GM19395 (cell line): ENCODE data around the gene LGI4.
A peak's percentile ranks its signal among the peaks of the same experiment; 100 is the strongest.

Source experiments
- ATAC-seq: cut with Tn5 transposase; IDR thresholded peaks from one replicate; pipeline ENCODE4 v1.9.1; 2021; ENCODE audit warnings: mild to moderate bottlenecking, moderate library complexity; ENCODE audit not compliant: unreplicated experiment

LGI4 gene

DNA sequence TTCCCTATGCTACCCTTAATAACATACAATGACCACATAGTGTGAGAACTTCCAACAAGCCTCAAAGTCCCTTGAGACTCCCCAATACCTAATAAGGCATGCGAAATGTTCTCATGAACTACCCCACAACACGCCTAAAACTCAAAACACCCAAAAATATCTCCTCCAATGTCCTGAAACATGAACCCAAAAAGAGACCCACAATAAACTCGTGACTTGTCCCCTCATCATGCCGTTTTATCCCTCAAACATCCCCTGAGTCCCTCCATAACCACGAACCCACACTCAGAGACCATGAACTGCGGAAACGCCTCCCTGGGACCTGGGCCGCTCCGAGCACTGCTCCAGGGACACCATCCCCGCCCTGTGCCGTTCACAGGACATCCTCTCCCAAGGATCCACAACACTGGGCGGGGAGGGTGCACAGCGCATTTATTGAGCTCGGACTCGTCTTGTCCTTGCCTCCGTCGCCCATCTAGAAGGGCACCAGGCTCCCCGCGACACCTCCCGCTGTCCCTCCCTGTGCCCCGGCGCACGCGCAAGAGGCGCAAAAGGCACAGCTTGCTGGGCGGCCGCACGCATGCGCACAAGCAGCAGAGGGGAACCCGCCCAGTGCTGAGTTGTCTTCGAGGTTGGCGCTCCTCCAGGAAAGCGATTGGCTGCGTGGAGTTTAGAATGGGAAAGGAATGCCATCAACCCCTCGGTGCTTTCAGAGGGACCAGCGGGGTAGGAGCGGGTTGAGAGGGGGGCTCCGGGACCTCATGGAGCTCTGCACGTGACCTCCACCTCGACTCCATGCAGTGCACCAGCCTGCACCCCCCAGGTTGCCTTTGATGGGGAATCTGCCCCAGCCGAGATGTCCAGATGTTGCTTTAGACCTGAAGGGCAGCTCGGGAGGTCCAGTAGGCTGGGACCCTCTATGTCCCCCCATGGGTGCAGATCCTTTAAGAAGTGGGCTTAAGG is 10.5 kb downstream of the LGI4 start:
- peak; percentile 65 for ATAC-seq

DNA sequence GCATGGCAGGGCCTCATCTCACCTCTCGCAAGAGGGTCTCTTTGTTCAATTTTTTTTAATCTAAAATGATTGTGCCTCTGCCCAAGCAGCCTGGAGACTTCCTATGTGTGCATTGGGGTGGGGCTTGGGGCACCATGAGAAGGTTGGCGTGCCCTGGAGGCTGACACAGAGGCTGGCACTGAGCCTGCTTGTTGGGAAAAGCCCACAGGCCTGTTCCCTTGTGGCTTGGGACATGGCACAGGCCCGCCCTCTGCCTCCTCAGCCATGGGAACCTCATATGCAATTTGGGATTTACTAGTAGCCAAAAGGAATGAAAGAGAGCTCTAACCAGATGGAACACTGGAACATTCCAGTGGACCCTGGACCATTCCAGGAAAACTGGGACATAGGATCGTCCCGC is 11.3 kb downstream of the LGI4 start:
- no peak for ATAC-seq

DNA sequence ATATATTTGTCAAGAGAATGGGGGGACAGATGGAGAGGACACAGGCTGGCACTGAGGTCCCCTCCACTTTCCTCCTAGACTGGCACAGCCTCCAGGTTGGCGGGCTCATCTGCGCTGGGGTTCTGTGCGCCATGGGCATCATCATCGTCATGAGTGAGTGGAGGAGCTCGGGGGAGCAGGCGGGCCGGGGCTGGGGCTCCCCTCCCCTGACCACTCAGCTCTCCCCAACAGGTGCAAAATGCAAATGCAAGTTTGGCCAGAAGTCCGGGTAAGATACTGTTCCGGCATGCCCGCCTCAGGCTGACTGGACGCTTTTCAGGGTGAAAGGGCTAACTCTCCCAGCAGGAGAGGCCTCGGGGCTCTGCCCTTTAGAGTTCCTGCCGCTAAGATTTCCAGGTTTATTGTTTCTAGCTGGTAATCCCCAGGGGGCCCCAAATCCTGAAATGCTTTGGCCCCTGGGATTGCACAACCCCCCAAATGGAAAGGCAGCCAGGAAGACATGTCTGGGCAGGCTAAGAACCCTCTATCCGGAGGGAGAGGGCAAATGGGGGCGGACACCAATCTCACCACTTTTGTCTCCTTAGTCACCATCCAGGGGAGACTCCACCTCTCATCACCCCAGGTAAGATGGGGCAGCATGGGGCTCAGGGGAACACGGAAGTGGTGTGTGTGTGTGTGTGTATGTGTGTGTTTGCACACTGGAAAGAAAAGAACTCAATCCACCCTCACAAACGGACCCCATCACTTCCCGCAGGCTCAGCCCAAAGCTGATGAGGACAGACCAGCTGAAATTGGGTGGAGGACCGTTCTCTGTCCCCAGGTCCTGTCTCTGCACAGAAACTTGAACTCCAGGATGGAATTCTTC is 11.9 kb downstream of the LGI4 start:
- ATAC-seq, result no peak

DNA sequence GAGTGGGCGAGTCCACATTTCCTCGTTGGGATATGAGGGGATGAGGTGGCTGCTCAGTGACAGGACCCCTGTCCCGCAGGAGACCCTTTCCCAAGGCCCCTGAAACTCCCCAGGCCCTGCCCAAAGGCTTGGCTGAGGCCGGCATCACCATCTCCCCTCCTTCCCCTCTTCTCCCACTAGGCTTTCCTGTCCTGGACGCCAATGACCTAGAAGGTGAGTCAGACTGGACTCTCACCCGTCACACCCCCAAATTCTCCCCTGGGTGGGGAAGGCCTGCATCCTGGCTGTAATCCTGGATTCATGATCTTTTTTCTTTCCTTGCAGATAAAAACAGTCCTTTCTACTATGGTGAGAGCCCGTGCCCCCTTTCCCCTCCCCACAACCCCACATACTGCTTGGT is 14.0 kb downstream of the LGI4 start:
- no peak for ATAC-seq

DNA sequence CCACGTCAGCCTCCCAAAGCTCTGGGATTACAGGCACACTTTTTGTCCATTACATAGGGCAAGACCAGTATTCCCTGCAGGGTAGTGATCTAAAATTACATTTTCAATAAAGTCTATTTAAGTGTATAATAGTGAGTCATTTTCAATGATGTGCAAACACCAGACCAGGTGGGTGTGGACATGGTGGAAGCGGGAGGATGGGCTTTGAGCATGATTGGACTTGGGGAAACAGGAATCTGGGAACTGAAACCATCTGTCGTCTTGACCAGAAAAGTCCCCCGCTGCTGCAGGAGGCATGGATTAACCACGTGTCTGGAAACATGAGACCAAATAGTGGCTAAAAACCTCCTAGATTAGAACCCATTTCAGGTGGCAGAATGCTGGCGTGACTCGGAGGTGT is 14.4 kb downstream of the LGI4 start:
- ATAC-seq, result no peak

DNA sequence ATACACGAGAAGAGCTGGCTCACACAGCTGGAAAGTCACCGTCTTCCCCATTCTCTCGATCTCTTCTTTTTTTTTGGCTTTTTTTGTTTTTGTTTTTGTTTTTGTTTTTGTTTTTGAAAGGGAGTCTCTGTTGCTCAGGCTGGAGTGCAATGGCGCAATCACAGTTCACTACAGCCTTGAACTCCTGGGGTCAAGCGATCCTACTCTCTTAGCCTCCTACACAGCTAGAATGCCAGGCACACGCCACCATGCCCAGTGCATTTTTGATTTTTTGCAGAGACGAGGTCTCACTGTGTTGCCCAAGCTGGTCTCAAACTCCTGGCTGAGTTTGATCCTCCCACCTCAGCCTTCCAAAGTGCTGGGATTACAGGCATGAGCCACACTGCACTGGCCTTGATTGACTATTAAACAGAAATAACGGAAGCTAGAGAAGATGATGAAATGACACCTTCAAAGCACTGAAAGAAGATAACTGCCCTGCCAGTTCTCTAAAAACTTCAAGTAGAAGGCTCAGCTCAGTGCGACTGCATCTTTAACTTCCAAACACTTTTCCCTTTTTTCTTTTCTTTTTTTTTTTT is 15.2 kb downstream of the LGI4 start:
- no peak for ATAC-seq

DNA sequence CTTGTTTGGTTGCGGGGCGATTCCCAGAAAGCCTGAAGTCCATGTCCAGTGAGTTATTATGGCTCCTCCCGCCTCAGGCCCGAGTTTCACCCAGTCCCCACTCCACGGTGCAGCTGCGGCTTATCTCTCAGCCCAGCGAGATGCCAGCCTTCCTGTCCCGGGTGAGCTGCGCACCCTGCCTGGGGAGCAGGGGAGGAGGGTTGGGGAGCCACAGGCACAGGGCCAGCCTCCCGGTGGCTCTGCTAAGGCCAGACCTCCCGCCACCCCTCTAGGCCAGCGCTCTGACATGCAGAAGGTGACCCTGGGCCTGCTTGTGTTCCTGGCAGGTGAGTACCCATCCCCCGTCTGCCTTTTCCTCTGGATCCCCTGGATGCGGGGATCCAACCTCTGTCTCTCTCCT is 15.8 kb downstream of the LGI4 start:
- no peak for ATAC-seq

DNA sequence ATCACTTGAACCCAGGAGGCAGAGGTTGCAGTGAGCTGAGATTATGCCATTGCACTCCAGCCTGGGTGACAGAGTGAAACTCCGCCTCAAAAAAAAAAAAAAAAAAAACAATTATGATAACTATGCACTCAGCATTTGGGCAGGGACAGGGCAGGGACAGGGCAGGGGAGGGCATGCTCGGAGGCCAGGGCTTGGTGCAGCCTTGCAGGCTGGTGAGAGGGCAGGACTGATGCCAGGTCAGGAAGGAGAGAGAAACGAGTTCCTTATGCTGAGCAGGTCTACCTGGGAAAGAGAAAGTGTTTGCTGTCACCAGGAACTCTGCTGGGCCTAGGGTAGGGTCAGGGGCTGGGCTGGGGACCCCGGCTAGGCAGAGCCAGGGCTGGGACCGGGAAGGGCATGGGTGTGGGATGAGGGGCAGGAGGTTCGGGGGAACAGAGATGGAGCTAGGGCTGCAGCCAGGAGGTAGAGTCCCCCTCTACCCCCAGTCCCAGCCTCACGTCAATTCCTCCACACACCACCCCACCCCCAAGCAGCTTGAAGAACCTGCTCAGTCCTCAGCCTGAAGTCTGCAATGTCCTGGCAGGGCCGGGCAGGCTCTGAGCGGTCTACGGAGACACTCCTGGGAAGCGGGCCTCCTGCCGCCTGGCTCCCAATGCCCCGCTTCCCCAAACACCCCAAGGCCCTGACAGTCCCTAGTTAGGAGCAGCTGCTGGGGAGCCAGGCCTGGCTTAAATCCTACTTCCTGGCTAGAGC is 16.4 kb downstream of the LGI4 start:
- ATAC-seq, result no peak

DNA sequence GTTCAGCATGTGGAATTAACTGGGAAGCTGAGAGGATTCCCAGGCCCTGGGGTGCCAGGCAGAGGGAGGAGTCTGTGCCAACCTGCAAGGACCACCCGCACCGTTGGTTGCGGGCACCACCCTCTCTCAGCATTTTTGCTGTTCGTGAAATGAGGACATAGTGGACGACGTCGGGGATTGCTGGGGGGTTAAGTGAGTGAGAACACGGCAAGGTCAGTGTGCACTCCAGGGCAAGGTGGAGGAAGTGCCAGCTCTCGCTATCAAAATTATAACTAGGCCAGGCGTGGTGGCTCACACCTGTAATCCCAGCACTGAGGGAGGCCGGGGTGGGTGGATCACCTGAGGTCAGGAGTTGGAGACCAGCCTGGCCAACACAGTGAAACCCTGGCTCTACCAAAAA is 17.1 kb downstream of the LGI4 start:
- no peak for ATAC-seq

DNA sequence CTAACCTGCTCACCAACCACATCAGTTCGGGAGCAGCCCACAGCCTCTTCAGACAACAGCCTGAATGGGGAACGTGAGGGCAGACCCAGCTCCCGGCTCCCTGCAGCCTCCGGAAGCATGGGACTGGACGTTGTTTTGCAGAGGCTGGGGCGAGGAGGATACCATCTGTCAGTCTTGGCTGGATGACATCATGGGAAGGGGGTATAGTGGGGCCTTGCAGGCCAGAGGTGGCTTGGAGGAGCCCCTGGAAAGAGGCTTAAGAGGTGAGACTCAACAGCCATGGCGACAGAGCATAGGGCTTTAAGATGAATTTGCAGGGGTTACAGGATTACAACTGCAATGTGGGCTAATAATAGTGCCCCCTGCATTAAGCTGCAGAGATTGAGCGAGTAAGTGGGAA is 17.7 kb downstream of the LGI4 start:
- no peak for ATAC-seq

DNA sequence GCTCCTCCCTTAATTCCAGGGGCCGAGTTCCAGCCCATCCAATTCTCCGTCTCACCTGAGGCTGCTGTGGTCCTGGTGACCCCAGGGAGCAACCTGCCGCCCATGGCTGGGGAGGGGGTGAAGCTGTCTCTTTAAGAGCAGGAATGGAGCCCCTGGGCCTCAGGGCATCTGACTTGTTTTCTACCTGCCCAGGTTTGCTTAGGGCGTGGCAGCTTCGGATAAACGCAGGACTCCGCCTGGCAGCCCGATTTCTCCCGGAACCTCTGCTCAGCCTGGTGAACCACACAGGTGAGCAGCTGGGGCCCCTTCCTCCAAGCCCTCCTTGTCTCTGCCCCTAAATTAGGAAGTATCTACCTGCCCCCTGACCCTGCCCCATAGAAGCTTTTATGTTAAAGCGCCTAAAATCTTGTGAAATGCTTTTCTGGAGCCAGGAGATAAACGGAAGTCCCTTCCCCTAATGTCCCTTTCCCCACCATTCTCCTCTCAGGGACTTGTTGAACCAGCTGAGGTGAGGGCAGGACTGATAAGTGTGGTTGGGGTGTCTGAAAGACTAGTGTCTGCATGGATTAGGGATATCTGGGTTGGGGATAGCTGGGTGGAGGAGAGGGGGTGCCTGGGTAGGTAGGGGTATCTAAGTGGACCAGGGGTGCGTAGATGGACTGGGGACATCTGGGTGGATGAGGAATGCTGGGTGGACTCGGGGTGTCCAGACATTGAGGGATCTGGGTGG is 18.6 kb downstream of the LGI4 start:
- ATAC-seq, result no peak

DNA sequence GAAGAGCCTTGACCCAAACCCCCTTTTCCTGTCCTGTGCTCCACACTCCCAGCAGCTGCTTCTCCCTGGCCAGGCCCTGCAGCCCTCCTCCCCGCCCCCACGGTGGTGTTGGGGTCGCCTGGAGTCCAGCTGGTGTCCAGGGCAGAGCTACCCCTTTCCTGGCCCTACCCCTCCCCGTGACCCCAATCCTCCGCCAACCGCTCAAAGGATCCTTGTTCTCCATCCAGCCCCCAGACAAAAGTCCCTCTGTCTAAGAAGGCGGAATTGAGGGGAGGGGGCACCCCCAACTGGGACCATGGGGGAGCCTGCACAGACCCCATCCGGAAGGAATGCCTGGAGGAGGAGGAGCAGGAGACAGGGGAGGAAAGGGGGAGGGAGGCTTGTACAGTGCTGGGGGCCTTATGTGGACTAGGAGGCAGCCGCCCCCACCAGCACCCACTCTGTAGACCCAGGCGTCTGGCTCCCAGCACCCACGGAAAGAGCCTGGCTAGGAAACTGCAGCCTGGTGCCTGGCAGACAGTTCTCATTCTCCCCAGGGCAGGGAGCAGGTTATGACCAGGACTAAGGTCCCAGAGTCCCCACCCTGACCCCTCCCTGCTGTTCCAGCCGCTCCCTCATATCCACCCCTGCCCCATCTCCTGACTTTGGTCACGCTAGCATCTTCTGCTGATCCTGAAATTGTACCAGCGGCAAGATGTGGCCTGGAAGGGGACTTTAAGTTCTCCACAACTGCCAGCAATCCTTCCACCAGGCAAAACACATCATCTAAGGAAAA is 19.5 kb downstream of the LGI4 start, which contains the start of gene FXYD3:
Gene FXYD3, plus strand, starts transcription at position 647 of the 775 bp plus-strand sequence. CDS start 3,554 bp downstream, outside the sequence.
- ATAC-seq, result no peak

DNA sequence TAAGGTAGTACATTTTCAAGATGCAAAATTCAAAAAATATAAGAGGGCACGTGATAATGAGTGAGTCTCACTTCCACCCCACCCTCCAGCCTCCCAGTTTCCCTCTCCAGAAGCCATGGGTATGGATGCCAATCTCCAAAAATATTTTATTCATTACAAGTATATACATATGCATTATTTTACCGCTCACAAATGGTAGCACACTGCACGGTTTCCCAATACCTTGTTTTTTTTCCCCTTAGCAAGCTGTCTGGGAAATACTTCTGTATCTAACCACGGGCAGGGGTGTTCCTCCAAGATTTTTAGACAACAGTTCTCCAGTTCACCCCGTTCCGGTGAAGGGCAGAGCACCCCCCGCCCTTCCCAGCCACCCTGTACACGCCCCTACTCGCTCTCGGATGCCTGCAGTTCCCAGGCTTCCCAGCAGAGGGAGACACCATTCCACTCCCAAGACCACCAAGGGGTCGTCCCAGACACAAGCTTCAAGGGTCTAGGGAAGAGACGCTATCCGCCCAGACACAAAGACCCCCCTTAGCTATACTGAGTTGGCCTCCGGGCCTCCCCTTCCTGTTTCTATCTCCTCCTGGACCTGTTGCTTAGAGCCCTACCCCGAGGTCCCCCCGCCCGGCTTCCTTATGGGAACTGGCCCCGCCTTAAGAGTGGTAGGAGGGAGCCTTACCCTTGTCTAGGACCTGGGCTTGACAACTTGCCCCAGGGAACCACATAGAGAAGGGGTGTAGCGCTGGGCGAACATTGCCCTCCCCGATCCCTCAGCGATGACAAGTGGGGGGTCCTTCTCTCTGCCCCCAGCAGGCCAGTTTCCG is 20.3 kb downstream of the LGI4 start:
- no peak for ATAC-seq

DNA sequence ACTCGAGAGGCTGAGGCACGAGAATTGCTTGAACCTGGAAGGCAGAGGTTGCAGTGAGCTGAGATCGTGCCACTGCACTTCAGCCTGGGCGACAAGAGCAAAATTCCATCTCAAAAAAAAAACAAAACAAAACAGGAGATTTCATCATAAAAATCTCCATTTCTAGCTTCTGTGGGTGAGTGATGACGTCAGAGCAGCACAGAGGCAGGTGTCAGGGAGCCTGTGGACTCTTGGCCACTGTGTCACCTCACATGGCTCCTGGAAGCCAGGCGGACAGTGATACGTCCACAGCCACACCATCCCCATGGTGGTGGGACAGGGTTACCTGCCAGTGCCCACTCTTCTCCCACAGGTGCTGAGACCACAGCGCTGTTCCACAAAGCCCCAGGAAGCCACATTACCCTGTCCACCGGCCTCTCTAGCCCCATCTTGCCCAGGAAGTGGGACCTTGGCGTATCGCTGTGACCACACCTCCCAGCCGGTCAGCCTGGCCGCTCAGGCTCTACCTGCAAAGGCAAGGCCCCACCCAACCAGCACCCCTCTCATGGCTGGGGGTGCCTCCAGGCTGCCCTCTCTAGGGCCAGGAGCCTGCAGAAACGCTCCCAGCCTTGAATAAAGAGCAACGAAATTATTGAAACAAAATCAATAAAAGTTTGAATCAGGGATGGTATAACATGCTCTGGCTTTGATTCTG is 21.7 kb downstream of the LGI4 start:
- no peak for ATAC-seq

DNA sequence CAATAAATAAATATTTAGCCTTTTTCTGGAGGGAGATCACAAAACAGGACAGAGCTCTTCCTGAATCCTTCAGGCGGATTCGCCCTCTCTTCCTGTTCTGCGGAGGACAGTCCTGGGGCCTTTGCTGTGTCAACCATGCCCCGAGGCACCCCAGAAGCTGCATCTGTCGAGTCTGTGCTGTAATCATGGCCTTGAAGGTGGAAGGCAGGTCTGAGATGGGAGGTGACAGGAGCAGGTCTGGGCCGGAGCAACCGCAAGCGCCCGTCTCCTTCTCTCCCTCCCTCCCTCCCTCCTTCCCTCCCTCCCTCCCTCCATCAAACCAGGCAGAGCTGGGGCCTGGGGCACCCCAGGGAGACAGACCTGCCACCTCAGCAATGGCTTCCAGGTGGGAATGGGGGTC is 23.9 kb downstream of the LGI4 start:
- ATAC-seq, result no peak

DNA sequence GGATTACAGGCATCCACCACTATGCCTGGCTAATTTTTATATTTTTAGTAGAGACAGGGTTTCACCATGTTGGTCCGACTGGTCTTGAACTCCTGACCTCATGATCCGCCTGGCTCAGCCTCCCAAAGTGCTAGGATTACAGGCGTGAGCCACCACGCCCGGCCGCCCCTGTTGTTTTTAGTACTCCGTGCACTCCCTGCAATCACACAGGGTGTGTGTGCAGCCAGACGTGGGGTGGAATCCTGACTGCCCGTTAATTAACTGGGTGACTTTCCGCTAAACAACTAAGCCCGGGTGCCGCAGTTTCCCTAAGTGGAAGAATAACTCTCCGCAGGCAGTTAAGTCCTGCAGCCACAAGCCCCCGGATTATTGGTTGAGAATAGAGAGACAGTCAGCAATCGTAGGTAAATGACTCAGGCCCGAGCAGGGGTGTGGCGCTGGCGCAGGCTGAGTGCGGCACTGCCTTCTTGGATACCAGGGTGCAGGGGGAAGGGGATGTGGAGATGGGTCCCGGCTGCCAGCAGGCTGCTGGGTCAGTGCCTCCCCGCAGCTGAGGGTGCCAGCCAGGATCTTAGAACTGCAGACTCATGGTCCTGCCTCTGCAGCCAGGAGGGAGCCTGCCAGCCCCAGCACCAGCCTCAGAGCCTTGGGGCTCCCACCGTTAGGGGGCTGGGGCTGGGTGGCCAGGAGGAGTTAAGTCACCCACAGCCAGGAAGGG is 25.3 kb downstream of the LGI4 start:
- ATAC-seq, result no peak

DNA sequence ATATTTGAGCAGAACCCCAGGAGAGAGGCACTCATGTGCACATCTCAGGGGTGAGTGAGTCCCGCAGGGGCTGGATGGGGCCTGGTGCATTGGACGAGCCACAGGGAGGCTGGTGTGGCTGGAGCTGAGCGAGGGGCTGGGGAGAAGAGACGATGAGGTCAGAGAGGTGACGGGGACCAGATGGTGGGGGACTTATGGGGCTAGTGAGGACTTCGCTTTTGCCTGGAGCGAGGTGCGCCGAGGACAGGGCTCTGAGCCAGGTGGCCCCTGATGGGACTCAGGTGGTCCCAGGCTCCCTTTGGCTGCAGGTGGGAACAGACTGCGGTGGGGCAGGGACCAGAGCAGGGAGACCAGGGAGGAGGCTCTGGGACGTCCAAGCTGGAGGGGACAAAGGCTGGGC is 26.1 kb downstream of the LGI4 start:
- ATAC-seq, result no peak
